Raji (cell line): Measurements from ENCODE around the gene CYB5A.

Experiments
- POLR2A ChIP-seq: IDR thresholded peaks from 2 replicates; pipeline ENCODE4 v1.6.1; 2011; ENCODE audit warnings: low read depth, low read length, control low read depth; ENCODE audit not compliant: insufficient read depth

Gene CYB5A

GRCh38 chr18:74219056-74219455 lies 72.7 kb downstream of the CYB5A start:
- TF ChIP-seq POLR2A, result no peak

- TF ChIP-seq POLR2A, result no peak
These were observed 74.2 kb downstream of the CYB5A start for GRCh38 chr18:74217476-74218143.

- TF ChIP-seq POLR2A, result no peak
These were observed 75.1 kb downstream of the CYB5A start for GRCh38 chr18:74216661-74217110.

- no peak for TF ChIP-seq POLR2A
These were observed 75.9 kb downstream of the CYB5A start for GRCh38 chr18:74215863-74216262.

GRCh38 chr18:74213429-74213828 lies 78.3 kb downstream of the CYB5A start:
- no peak for TF ChIP-seq POLR2A

GRCh38 chr18:74204526-74205152 lies 87.1 kb downstream of the CYB5A start:
- no peak for TF ChIP-seq POLR2A

- TF ChIP-seq POLR2A, result no peak
These were observed 88.0 kb downstream of the CYB5A start for GRCh38 chr18:74203811-74204210.
